GM23248 (cell line): Measurements from ENCODE around the gene SLC25A26. TPM values are rescaled to one million over a fixed set of nuclear protein-coding genes. Genes with fewer than 3 reads are reported as not detected.

Experiments
- DNase-seq: peaks from one replicate; pipeline ENCODE4 v3.0.0-alpha.2; 2015
- H2AFZ ChIP-seq: fragments of 200-600 bp; sonication (generic); 2 replicates; pipeline ENCODE4 v1.6.1; 2016; ENCODE audit warnings: antibody characterized with exemption
- H3F3A ChIP-seq: fragments of 200-600 bp; sonication (generic); 2 replicates; pipeline ENCODE4 v1.6.1; 2016; ENCODE audit warnings: mild to moderate bottlenecking, antibody characterized with exemption, mixed run types; ENCODE audit not compliant: insufficient read depth
- H3K27ac ChIP-seq: fragments of 200-600 bp; sonication (generic); 2 replicates; pipeline ENCODE4 v1.5.1; 2016; ENCODE audit warnings: mild to moderate bottlenecking
- H3K27me3 ChIP-seq: fragments of 200-600 bp; sonication (generic); replicated peaks from 2 replicates; pipeline ENCODE4 v1.6.1; 2016; ENCODE audit warnings: mild to moderate bottlenecking; ENCODE audit not compliant: insufficient read depth
- H3K36me3 ChIP-seq: fragments of 200-600 bp; sonication (generic); 2 replicates; pipeline ENCODE4 v1.6.1; 2016; ENCODE audit warnings: low read depth, mild to moderate bottlenecking
- H3K4me1 ChIP-seq: fragments of 200-600 bp; sonication (generic); 2 replicates; pipeline ENCODE4 v1.6.1; 2016; ENCODE audit warnings: mild to moderate bottlenecking; ENCODE audit not compliant: insufficient read depth
- H3K4me2 ChIP-seq: fragments of 200-600 bp; sonication (generic); one replicate; pipeline ENCODE4 v1.6.1; 2016; ENCODE audit warnings: mild to moderate bottlenecking; ENCODE audit not compliant: unreplicated experiment
- H3K4me3 ChIP-seq: fragments of 200-600 bp; sonication (generic); 2 replicates; pipeline ENCODE4 v1.5.1; 2016; ENCODE audit warnings: mild to moderate bottlenecking
- H3K79me2 ChIP-seq: fragments of 200-600 bp; sonication (generic); 2 replicates; pipeline ENCODE4 v1.6.1; 2016; ENCODE audit warnings: mild to moderate bottlenecking; ENCODE audit not compliant: insufficient read depth
- H3K9ac ChIP-seq: fragments of 200-600 bp; sonication (generic); 2 replicates; pipeline ENCODE4 v1.6.1; 2016; ENCODE audit warnings: mild to moderate bottlenecking
- H3K9me2 ChIP-seq: fragments of 200-600 bp; sonication (generic); 2 replicates; pipeline ENCODE4 v1.6.1; 2016; ENCODE audit warnings: mixed run types, mild to moderate bottlenecking, moderate library complexity; ENCODE audit not compliant: insufficient read depth
- H3K9me3 ChIP-seq: fragments of 200-600 bp; sonication (generic); one replicate; pipeline ENCODE4 v1.6.1; 2017; ENCODE audit warnings: low read depth
- H4K20me1 ChIP-seq: fragments of 200-600 bp; sonication (generic); 2 replicates; pipeline ENCODE4 v1.6.0; 2016; ENCODE audit not compliant: insufficient read depth
- EZH2 ChIP-seq: fragments of 200-600 bp; sonication (generic); IDR thresholded peaks from 2 replicates; pipeline ENCODE4 v1.6.1; 2018; ENCODE audit warnings: antibody characterized with exemption, mild to moderate bottlenecking; ENCODE audit not compliant: insufficient read depth, poor library complexity, severe bottlenecking
- EZH2phosphoT487 ChIP-seq: fragments of 200-600 bp; sonication (generic); IDR thresholded peaks from 2 replicates; pipeline ENCODE4 v1.6.1; 2018; ENCODE audit warnings: antibody characterized with exemption, moderate library complexity, mild to moderate bottlenecking, low read depth; ENCODE audit not compliant: insufficient read depth
- WGBS, 2 experiments: methylation state at CpG; one replicate each; pipeline ENCODE4 v1.1.6; 2015 to 2017; ENCODE audit warnings: low lambda C conversion rate in 2 of 2, low coverage in 1 of 2; ENCODE audit errors: missing lambda C conversion rate in 2 of 2; 5-methylcytosine and 5-hydroxymethylcytosine counted together
- in situ Hi-C: fragments of 300-500 bp; cut with MboI; formaldehyde crosslinking; loops from 2 replicates; pipeline ENCODE4 v1.15.0; 2020
- polyA plus RNA-seq: library from polyadenylated mRNA; unstranded; fragments of >200 nt; fragmentation: Nextera tagmentation; extraction: Ambion mirVana; gene quantifications from 2 replicates; pipeline ENCODE4 v1.2.1, GENCODE V29; 2016
- total RNA-seq: library from RNA; depleted of rRNA; stranded (reverse); fragments of >200 nt; shearing (Covaris generic); gene quantifications from 2 replicates; pipeline ENCODE4 v1.2.3, GENCODE V29; 2014

Gene SLC25A26
- total and polyA plus RNA-seq, 2 experiments from 2014 or later, result 25.2 to 26.9 TPM

- no peak overlapping the region for H3K9ac ChIP-seq
- peaks cover 15% of the 10 kb centered on the region for H3K79me2 ChIP-seq
- WGBS, 2 experiments, result 64 to 70% methylated on average over 4 of the region's 4 CpGs
- no peaks in the 10 kb centered on the region for H3K36me3 ChIP-seq
- H3K9me2 ChIP-seq, result no peaks in the 10 kb centered on the region
- no peak overlapping the region for H2AFZ ChIP-seq
- H4K20me1 ChIP-seq, result no peaks in the 10 kb centered on the region
- in situ Hi-C loops, result no loop called here
- H3K27me3 ChIP-seq, result no peaks in the 10 kb centered on the region
- no peaks in the 10 kb centered on the region for H3K4me1 ChIP-seq
- H3K4me2 ChIP-seq, result no peak overlapping the region
- H3K9me3 ChIP-seq, result no peaks in the 10 kb centered on the region
- no peak overlapping the region for H3K27ac ChIP-seq
- DNase-seq, result no peak
- H3F3A ChIP-seq, result no peaks in the 10 kb centered on the region
- no peak overlapping the region for H3K4me3 ChIP-seq
- TF ChIP-seq EZH2phosphoT487, result no peak
- TF ChIP-seq EZH2, result no peak
Measured at GRCh38 chr3:66229931-66230330, 9.1 kb downstream of the SLC25A26 start.

- no peak for TF ChIP-seq EZH2
- no peak for TF ChIP-seq EZH2phosphoT487
- Histone ChIP-seq H3K79me2 (peaks cover 15% of the 10 kb centered on the region), H3K36me3 (no peaks in the 10 kb centered on the region), H4K20me1 (no peaks in the 10 kb centered on the region), H3K4me1 (no peaks in the 10 kb centered on the region), H3K4me3 (no peak overlapping the region), H3F3A (no peaks in the 10 kb centered on the region), H3K4me2 (no peak overlapping the region), H3K9ac (no peak overlapping the region), H3K9me2 (no peaks in the 10 kb centered on the region), H2AFZ (no peak overlapping the region), H3K9me3 (no peaks in the 10 kb centered on the region), H3K27ac (no peak overlapping the region), H3K27me3 (no peaks in the 10 kb centered on the region)
- in situ Hi-C loops, result no loop called here
- WGBS, 2 experiments, result 61 to 66% methylated on average over 4 of the region's 4 CpGs
- no peak for DNase-seq
Measured at GRCh38 chr3:66233033-66233432, 12.2 kb downstream of the SLC25A26 start.

GRCh38 chr3:66236281-66236680 lies 15.5 kb downstream of the SLC25A26 start:
- H3K9ac ChIP-seq, result no peak overlapping the region
- in situ Hi-C loops, result no loop called here
- WGBS, 2 experiments, result 47 to 54% methylated on average over 5 of the region's 5 CpGs
- DNase-seq, result peak; percentile 51
- H3K4me3 ChIP-seq, result no peak overlapping the region
- no peaks in the 10 kb centered on the region for H3K9me3 ChIP-seq
- no peak overlapping the region for H3K4me2 ChIP-seq
- H3K27ac ChIP-seq, result no peak overlapping the region
- no peaks in the 10 kb centered on the region for H3K9me2 ChIP-seq
- H3K79me2 ChIP-seq, result peaks cover 15% of the 10 kb centered on the region
- TF ChIP-seq EZH2 (no peak), EZH2phosphoT487 (no peak)
- no peak overlapping the region for H2AFZ ChIP-seq
- no peaks in the 10 kb centered on the region for H3K4me1 ChIP-seq
- H4K20me1 ChIP-seq, result no peaks in the 10 kb centered on the region
- H3K36me3 ChIP-seq, result no peaks in the 10 kb centered on the region
- H3F3A ChIP-seq, result no peaks in the 10 kb centered on the region
- H3K27me3 ChIP-seq, result no peaks in the 10 kb centered on the region

- Histone ChIP-seq H3K27me3 (no peaks in the 10 kb centered on the region), H2AFZ (no peak overlapping the region), H3K79me2 (peaks cover 11% of the 10 kb centered on the region), H3K36me3 (no peaks in the 10 kb centered on the region), H3K4me2 (no peak overlapping the region), H3K9me2 (no peaks in the 10 kb centered on the region), H3K9ac (no peak overlapping the region), H3K27ac (no peak overlapping the region), H3K4me1 (no peaks in the 10 kb centered on the region), H4K20me1 (no peaks in the 10 kb centered on the region), H3K4me3 (no peak overlapping the region), H3F3A (no peaks in the 10 kb centered on the region), H3K9me3 (no peaks in the 10 kb centered on the region)
- DNase-seq, result no peak
- 85 to 94% methylated on average over 3 of the region's 3 CpGs for WGBS, 2 experiments
- in situ Hi-C loops, result no loop called here
- TF ChIP-seq EZH2phosphoT487 (no peak), EZH2 (no peak)
Measured at GRCh38 chr3:66237552-66237951, 16.8 kb downstream of the SLC25A26 start.
